ENCODE results near the gene SRRM3. TPM values are rescaled to one million over a fixed set of nuclear protein-coding genes. Genes with fewer than 3 reads are reported as not detected.
A peak's percentile ranks its signal among the peaks of the same experiment; 100 is the strongest.
"Not testable (repeated sequence)": the region's sequence is repeated elsewhere in the genome, so short reads cannot be mapped to it uniquely, and the experiment has no call there.

SRRM3 gene
- total RNA-seq, 1 donor from 2014 or later, result 1.6 TPM

GRCh38 chr7:76314042-76314721, 112.5 kb downstream of the SRRM3 start:
- DNase-seq (ENCODE audit: low spot score), result peak; percentile 97

DNA sequence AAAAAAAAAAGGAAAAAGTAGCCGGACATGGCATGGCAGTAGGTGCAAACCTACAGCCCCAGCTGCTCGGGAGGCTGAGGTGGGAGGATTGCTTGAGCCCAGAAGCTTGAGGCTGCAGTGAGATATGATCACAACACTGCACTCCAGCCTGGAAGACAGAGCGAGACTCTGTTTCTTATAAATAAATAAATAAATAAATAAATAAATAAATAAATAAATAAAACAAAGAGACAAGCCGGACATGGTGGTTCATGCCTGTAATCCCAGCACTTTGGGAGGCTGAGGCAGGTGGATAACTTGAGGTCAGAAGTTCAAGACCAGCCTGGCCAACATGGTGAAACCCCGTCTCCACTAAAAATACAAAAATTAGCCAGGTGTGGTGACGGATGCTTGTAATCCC, 113.0 kb downstream of the SRRM3 start:
- DNase-seq (ENCODE audit: low spot score), result not testable (repeated sequence)

- DNase-seq (ENCODE audit: low spot score), result no peak
These were observed 113.7 kb downstream of the SRRM3 start for GRCh38 chr7:76315364-76315763.

DNA sequence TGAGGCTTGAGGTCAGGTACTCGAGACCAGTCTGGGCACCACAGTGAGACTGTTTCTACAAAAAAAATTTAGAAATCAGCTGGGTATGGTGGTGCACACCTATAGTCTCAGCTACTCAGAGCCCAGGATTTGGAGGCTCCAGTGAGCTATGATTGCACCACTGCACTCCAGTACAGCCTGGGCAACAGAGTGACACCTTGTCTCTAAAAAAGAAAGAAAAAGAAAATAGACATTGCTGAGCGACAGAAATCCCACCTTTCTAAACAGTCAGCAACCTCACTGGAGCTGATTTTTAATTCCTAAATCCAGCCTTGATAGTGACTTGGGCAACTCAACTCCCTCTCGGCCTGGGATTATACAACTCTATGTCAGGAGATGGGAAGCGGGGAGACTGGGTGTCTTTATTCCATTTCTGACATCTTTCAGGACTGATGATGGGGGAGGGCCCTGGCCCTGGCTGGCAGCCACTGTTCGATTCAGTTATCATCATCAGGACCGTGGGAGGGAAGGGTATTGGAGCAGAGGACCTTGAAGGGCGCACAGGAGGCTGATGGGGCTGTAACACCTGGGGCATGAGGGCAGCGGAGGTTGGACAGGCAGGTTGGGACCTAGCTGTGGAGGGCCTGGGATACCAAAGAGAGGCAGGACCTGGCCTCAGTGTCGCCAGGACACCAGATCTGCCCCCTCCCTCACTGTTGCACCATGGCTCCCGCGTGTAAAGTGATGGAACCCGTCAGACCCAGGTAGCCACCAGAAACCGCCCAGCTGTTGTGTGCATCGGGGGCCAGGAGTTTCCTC, 115.5 kb downstream of the SRRM3 start:
- no peak for DNase-seq (ENCODE audit: low spot score)

DNA sequence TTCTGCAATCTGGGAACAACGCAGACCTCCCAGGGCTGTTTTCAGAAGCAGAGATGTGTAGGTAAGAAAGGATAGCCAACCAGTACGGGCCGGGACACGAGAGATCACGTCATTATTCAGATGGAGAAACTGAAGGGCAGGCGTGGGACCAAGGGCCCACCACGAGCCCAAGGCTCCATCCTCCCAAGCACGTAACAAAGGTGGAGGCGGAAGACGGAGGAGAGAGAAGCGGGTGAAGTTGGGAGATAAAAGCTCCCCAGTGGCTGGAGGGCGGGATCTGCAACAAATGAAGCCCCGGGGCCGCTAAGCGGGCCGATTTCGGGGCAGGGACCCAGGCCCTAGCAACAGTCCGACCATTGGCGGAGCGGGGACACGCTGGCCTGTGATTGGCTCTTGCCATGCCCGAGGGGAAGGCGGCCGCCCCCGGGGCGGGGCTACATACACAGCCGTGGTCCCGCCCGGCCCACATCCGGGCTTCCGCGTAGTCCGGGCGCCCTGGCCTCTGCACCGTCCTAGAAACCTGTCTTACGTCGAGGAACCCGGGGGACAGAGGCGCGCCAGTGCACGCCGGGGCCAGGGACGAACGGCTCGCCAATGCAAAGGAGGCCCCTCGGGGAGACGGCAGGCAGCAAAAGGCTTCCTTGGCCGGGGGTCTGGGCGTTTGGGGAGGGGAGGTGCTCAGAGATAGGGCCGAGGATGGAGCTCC, 116.2 kb downstream of the SRRM3 start:
- DNase-seq (ENCODE audit: low spot score), result peak; percentile 97

DNA sequence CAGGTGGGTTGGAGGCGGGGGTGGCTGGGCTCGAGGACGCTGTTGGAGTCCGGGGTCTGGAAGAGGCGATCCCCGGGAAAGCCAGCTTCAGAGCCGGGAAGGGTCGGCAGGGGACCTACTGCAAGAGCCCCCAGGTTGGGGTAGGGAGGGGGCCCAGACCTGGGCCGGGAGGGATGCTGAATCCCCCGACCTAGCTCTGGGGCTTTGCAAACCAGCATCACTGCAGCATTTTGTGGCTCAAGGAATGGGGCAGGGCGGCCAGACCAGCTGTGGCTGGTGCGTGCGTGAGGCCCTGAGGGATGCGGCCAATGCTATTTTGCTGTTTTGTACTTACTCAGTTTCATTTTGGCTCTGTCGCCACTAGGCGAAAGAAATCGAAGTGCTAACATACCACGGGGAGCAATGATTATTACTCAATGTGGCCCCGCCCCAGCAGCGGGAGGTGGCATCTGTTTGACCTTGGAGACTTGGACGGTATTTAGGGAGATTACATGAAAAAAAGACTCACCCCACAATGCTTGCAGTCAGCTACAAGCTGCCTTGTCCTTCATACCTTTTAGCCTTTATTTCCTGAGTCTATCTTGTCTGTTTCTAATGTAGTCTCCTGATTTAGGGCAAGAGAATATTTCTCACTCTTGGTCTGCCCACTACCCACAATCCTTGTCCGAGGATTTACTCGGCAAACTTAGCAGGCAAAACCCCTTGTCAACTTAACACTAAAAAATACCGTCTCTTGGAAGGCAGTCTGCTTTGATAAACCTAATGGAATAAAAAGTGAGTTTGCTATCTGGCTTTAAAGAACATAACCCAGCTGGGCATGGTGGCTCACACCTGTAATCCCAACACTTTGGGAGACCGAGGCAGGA, 117.0 kb downstream of the SRRM3 start:
- peak; percentile 73 for DNase-seq (ENCODE audit: low spot score)

DNA sequence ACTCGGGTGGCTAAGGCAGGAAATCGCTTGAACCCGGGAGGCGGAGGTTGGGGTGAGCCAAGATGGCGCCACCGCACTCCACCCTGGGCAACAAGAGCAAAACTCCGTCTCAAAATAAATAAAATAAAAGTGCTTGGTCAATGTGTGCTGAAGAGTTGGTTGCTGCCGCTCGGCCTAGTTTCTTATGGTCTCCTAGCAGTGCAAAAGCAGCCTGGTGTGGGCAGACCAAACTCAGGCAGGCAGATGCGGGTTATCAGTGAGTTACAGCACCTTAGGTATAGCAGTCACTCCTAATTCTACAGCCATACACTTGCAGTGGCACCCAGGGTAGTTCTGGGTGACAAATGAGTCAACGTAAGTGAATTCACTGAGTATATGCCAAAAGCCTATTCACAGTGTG, 123.4 kb downstream of the SRRM3 start:
- no peak for DNase-seq (ENCODE audit: low spot score)

DNA sequence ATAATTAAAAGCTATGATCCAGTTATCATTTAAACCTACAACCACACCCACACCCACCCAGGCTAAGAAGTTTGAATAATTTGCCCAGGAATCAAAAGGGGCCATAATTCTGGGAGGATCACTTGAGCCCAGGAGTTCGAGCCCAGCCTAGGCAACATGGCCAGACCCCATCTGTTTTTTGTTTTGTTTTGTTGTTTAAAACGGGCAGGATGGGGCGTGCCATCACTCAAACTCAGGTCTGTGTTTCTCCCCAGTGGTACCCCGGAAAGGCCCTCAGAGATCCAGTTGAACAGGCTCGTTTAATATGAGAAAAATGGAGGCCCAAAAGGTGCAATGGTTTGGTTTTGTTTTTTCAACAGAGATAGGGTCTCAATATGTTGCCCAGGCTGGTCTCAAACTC, 124.1 kb downstream of the SRRM3 start:
- no peak for DNase-seq (ENCODE audit: low spot score)

- no peak for DNase-seq (ENCODE audit: low spot score)
These were observed 125.0 kb downstream of the SRRM3 start for GRCh38 chr7:76326646-76327233.

DNA sequence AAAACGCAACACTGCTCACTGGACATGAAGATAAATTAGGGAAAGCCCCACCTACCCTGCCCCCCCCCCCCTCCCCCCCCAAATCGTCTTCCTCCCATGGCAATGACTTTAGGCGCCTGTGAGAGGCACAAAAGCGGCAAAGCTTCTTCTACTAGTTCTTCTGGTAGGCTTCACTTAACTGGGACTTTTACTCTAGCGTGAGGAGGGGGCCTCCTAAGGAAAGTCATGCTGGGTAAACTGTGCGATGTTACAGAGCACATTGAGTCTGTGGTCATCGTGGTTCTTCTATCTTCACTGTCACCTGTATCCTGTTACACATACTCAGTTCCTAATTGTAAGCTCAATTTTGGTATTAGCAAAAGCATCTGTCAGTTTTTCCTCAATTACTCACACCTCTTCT, 125.9 kb downstream of the SRRM3 start:
- no peak for DNase-seq (ENCODE audit: low spot score)

- no peak for DNase-seq (ENCODE audit: low spot score)
These were observed 126.7 kb downstream of the SRRM3 start for GRCh38 chr7:76328389-76328788.

DNA sequence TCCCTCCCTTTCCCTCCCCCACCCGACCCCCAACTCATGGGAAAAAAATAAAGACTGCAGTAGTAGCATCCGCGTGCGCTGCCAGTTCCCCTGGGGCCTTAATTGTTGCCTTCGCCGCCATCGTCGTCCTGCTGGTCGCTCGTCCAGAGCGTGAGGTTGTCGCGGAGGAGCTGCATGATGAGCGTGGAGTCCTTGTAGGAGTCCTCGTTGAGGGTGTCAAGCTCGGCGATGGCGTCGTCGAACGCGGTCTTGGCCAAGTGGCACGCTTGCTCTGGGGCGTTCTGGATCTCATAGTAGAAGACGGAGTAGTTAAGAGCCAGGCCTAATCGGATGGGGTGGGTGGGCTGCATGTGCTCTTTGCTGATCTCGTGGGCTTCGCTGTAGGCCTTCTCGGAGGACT, 127.8 kb downstream of the SRRM3 start:
- no peak for DNase-seq (ENCODE audit: low spot score)

DNA sequence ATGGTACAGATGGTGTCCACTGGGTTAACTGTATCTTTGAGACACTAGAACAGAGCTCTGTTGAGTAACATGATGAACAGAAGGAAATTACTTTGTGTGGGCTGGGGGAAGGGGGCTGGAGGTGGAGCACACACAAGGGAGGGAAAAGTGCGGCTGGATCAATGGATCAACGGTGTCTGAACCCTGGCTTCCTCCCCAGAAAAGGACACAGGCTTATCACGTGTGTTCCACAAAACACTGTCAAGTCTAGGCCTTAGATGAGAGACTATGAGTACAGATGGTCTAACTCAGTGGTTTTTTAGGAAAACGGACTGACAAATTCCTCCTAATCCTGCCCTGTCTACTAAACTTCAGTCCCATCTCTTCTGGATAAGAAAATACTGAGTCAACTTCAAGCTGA, 128.6 kb downstream of the SRRM3 start:
- DNase-seq (ENCODE audit: low spot score), result no peak

GRCh38 chr7:76330673-76331072, 129.0 kb downstream of the SRRM3 start:
- DNase-seq (ENCODE audit: low spot score), result no peak

GRCh38 chr7:76332078-76332477, 130.4 kb downstream of the SRRM3 start:
- no peak for DNase-seq (ENCODE audit: low spot score)

GRCh38 chr7:76333511-76334101, 131.9 kb downstream of the SRRM3 start:
- no peak for DNase-seq (ENCODE audit: low spot score)

GRCh38 chr7:76334320-76334967, 132.7 kb downstream of the SRRM3 start:
- no peak for DNase-seq (ENCODE audit: low spot score)

GRCh38 chr7:76335417-76335816, 133.7 kb downstream of the SRRM3 start:
- not testable (repeated sequence) for DNase-seq (ENCODE audit: low spot score)

- DNase-seq (ENCODE audit: low spot score), result no peak
These were observed 134.4 kb downstream of the SRRM3 start for GRCh38 chr7:76336094-76336493.

Measured in mucosa of gallbladder (tissue), 1 donor.